Kidney (tissue), 14 donors: ENCODE results near the gene CAMTA1. TPM values are rescaled to one million over a fixed set of nuclear protein-coding genes. Genes with fewer than 3 reads are reported as not detected.

ENCODE experiments used
- DNase-seq, 5 donors: peaks; one replicate each; pipeline ENCODE4 v3.0.0-alpha.2; 2013 to 2020
- FAIRE-seq: peaks from 2 replicates; lab custom pipeline; 2012; peaks lifted over from hg19 to GRCh38; lab: Jason Lieb, UNC
- H3K27ac ChIP-seq, 2 donors: one replicate each; pipeline ENCODE4 v1.7.0; 2013; ENCODE audit warnings: low read depth in 2 of 2, low read length in 2 of 2, inconsistent platforms in 1 of 2
- H3K27me3 ChIP-seq: one replicate; pipeline ENCODE4 v1.7.1; 2013; ENCODE audit warnings: low read length, inconsistent platforms; ENCODE audit not compliant: control insufficient read depth, insufficient read depth
- H3K36me3 ChIP-seq, 3 donors: one replicate each; pipeline versions ENCODE4 v1.7.0 to v1.7.1; 2013; ENCODE audit warnings: low read length in 3 of 3, control low read depth in 1 of 3, inconsistent platforms in 1 of 3; ENCODE audit not compliant: insufficient read depth in 3 of 3, control insufficient read depth in 2 of 3
- H3K4me1 ChIP-seq, 3 donors: one replicate each; pipeline versions ENCODE4 v1.7.0 to v1.7.1; 2013; ENCODE audit warnings: low read length in 3 of 3, inconsistent platforms in 1 of 3, low read depth in 1 of 3; ENCODE audit not compliant: control insufficient read depth in 2 of 3, insufficient read depth in 2 of 3
- H3K4me3 ChIP-seq, 3 donors: one replicate each; pipeline versions ENCODE4 v1.7.0 to v1.8.1; 2013; ENCODE audit warnings: low read length in 3 of 3, control low read depth in 1 of 3, inconsistent platforms in 1 of 3
- H3K9ac ChIP-seq, 3 donors: one replicate each; pipeline versions ENCODE4 v1.7.0 to v1.7.1; 2013; ENCODE audit warnings: low read length in 3 of 3, control low read depth in 1 of 3, inconsistent platforms in 1 of 3
- H3K9me3 ChIP-seq, 3 donors: one replicate each; pipeline versions ENCODE4 v1.7.0 to v1.7.1; 2013; ENCODE audit warnings: low read length in 3 of 3, control low read depth in 1 of 3, inconsistent platforms in 1 of 3; ENCODE audit not compliant: control insufficient read depth in 2 of 3, insufficient read depth in 1 of 3
- CTCF ChIP-seq: IDR thresholded peaks from 3 replicates; pipeline ENCODE4 v1.5.1; 2012; ENCODE audit warnings: mild to moderate bottlenecking, moderate library complexity, borderline replicate concordance; ENCODE audit not compliant: insufficient read depth; ENCODE audit errors: extremely low read depth
- intact Hi-C: fragments of 100-400 bp; cut with DNase I; formaldehyde crosslinking; loops from one replicate; pipeline ENCODE4 v1.11.1; 2022
- polyA plus RNA-seq: library from polyadenylated mRNA; stranded (reverse); fragments of 350-450 nt; fragmentation: Illumina TruSeq; extraction: RNeasy Lipid Tissue Mini Kit (QIAGEN cat#74804); gene quantifications from one replicate; pipeline ENCODE4 v1.2.3, GENCODE V29; 2014; ENCODE audit warnings: low read depth, low replicate concordance; ENCODE audit not compliant: insufficient read depth
- total RNA-seq: library from RNA; stranded (reverse); fragmentation: NEBNext Ultra II Directional; extraction: Animal tissue kit (Norgen Biotek cat#: 25700); gene quantifications from one replicate; pipeline ENCODE4 v1.2.1, GENCODE V29; 2021
- donor health status: control.
- donor health status: control.
- donor health status: control.
- donor health status: control.
- donor health status: control.
- donor health status: DM: yes; HTN: yes; CAD: no.
- donor health status: Normal renal cell carcinoma (clear cell type).

CAMTA1 gene
- total and polyA plus RNA-seq, 2 donors from 2014 or later, result 79.0 to 170 TPM

- no peak for FAIRE-seq
Measured at GRCh38 chr1:7504438-7504720, 719.1 kb downstream of the CAMTA1 start.

GRCh38 chr1:7505094-7505770, 720.0 kb downstream of the CAMTA1 start:
- DNase-seq (no peak), FAIRE-seq (no peak)
- Histone ChIP-seq H3K27me3 (no peaks in the 10 kb centered on the region), H3K4me3 (no peak overlapping the region), H3K9ac (no peak overlapping the region), H3K4me1 (peaks cover 0 to 3% (median 0%) of the 10 kb centered on the region in 3 donors), H3K9me3 (no peaks in the 10 kb centered on the region), H3K27ac (no peak overlapping the region), H3K36me3 (no peaks in the 10 kb centered on the region)
- intact Hi-C loops, result no loop called here
- no peak for TF ChIP-seq CTCF

More at GRCh38 chr1:7504438-7504720, 719.1 kb downstream of the CAMTA1 start:
- peaks cover 0 to 3% (median 0%) of the 10 kb centered on the region in 3 donors for H3K4me1 ChIP-seq
- H3K4me3 ChIP-seq, result no peak overlapping the region
- H3K9me3 ChIP-seq, result no peaks in the 10 kb centered on the region
- intact Hi-C loops, result no loop called here
- DNase-seq, result no peak
- no peak overlapping the region for H3K9ac ChIP-seq
- no peak for TF ChIP-seq CTCF
- H3K36me3 ChIP-seq, result no peaks in the 10 kb centered on the region
- no peaks in the 10 kb centered on the region for H3K27me3 ChIP-seq
- H3K27ac ChIP-seq, result no peak overlapping the region

- H3K9me3 ChIP-seq, result no peaks in the 10 kb centered on the region
- no peak overlapping the region for H3K9ac ChIP-seq
- H3K4me3 ChIP-seq, result no peak overlapping the region
- peak in 4 of 5 donors; percentile 56 to 71 (median 66) for DNase-seq
- H3K27me3 ChIP-seq, result no peaks in the 10 kb centered on the region
- H3K36me3 ChIP-seq, result no peaks in the 10 kb centered on the region
- no peak overlapping the region for H3K27ac ChIP-seq
- no peak for TF ChIP-seq CTCF
- FAIRE-seq, result no peak
- H3K4me1 ChIP-seq, result peaks cover 0 to under 1% (median 0%) of the 10 kb centered on the region in 3 donors
- intact Hi-C loops, result no loop called here
Measured at GRCh38 chr1:7505771-7506453, 720.7 kb downstream of the CAMTA1 start.
